Activated CD4-positive, alpha-beta T cell treated with anti-CD3 and anti-CD28 coated beads, Interleukin-2, amount 10 ng/mL, durations not matched to agents 7 days and 5 days (primary cell): Measurements from ENCODE around the gene CCNDBP1. TPM values are rescaled to one million over a fixed set of nuclear protein-coding genes. Genes with fewer than 3 reads are reported as not detected.
"Not testable (repeated sequence)": the region's sequence is repeated elsewhere in the genome, so short reads cannot be mapped to it uniquely, and the experiment has no call there.

ENCODE experiments used
- CTCF ChIA-PET: fragments of 350-600 bp; sonication (Branson Sonifier 250); formaldehyde crosslinking; loops from one replicate; lab custom pipeline; 2021; ENCODE audit warnings: antibody characterized with exemption; lab: Charles Lee
- POLR2A ChIA-PET: fragments of 350-600 bp; sonication (Branson Sonifier 250); formaldehyde crosslinking; loops from one replicate; lab custom pipeline; 2021; ENCODE audit warnings: antibody characterized with exemption; lab: Charles Lee
- DNase-seq: peaks from one replicate; pipeline ENCODE4 v3.0.0-alpha.2; 2020
- H3K27ac Mint-ChIP-seq: one replicate; pipeline ENCODE4 v1.8.0; 2021; ENCODE audit warnings: mild to moderate bottlenecking, moderate library complexity, mixed read lengths
- H3K27me3 Mint-ChIP-seq: one replicate; pipeline ENCODE4 v1.8.0; 2021; ENCODE audit warnings: mixed read lengths
- H3K36me3 Mint-ChIP-seq: one replicate; pipeline ENCODE4 v1.8.0; 2021; ENCODE audit warnings: low read depth, mixed read lengths
- H3K4me1 Mint-ChIP-seq: one replicate; pipeline ENCODE4 v1.8.0; 2021; ENCODE audit warnings: mixed read lengths
- H3K4me3 Mint-ChIP-seq: one replicate; pipeline ENCODE4 v1.8.0; 2021; ENCODE audit warnings: mild to moderate bottlenecking, moderate library complexity, mixed read lengths
- H3K9me3 Mint-ChIP-seq: one replicate; pipeline ENCODE4 v1.8.0; 2021; ENCODE audit warnings: mixed read lengths
- total RNA-seq, 2 experiments: library from RNA; stranded (reverse); gene quantifications; one replicate each; pipeline ENCODE4 v1.2.3, GENCODE V29; 2021

CCNDBP1 gene
- total RNA-seq, 2 experiments from 2014 or later = 65.8 to 72.5 TPM

DNA sequence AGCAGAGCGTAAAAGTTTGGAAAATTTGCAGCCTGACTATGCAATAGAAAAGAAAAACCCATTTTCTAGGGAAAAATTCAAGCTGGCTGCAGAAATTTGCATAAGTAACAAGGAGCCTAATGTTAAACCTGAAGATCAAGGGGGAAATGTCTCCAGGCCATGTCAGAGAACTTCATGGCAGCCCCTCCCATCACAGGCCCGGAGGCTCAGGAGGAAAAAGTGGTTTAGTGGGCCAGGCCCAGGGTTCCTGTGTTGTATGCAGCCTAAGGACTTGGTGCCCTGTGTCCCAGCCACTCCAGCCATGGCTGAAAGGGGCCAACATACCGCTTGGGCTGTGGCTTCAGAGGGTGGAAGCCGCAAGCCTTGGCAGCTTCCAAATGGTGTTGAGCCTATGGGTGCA lies 13.4 kb downstream of the CCNDBP1 start:
- peaks cover 31% of the 10 kb centered on the region for H3K36me3 Mint-ChIP-seq
- H3K4me1 Mint-ChIP-seq, DNase-seq, H3K27ac Mint-ChIP-seq, H3K4me3 Mint-ChIP-seq, H3K27me3 Mint-ChIP-seq, H3K9me3 Mint-ChIP-seq, POLR2A ChIA-PET: not testable (repeated sequence)
- CTCF ChIA-PET = interaction anchor here (1.2 kb wide), 1 partner anchor 87 kb away, joined by 3 read pairs; no protein-coding TSS in a partner anchor

- H3K27ac Mint-ChIP-seq = no peak overlapping the region
- H3K4me1 Mint-ChIP-seq = peaks cover 6% of the 10 kb centered on the region
- no peaks in the 10 kb centered on the region for H3K27me3 Mint-ChIP-seq
- ChIA-PET POLR2A (no interaction called here), CTCF (interaction anchor here (1.2 to 1.4 kb wide), 2 partner anchors 27 to 87 kb away, joined by 3 to 4 read pairs; no protein-coding TSS in a partner anchor)
- DNase-seq = no peak
- peaks cover 31% of the 10 kb centered on the region for H3K36me3 Mint-ChIP-seq
- peaks cover 6% of the 10 kb centered on the region for H3K9me3 Mint-ChIP-seq
- H3K4me3 Mint-ChIP-seq = no peak overlapping the region
Measured at GRCh38 chr15:43198992-43199391, 13.8 kb downstream of the CCNDBP1 start.

- H3K27ac Mint-ChIP-seq = no peak overlapping the region
- H3K9me3 Mint-ChIP-seq = peaks cover 6% of the 10 kb centered on the region
- DNase-seq = no peak
- POLR2A ChIA-PET = no interaction called here
- peaks cover 7% of the 10 kb centered on the region for H3K4me1 Mint-ChIP-seq
- no peak overlapping the region for H3K4me3 Mint-ChIP-seq
- peaks cover 25% of the 10 kb centered on the region for H3K36me3 Mint-ChIP-seq
- no peaks in the 10 kb centered on the region for H3K27me3 Mint-ChIP-seq
- CTCF ChIA-PET = interaction anchor here (1.4 kb wide), 1 partner anchor 26 kb away, joined by 4 read pairs; no protein-coding TSS in a partner anchor
Measured at GRCh38 chr15:43199945-43200488, 14.8 kb downstream of the CCNDBP1 start.

- no peak overlapping the region for H3K27ac Mint-ChIP-seq
- ChIA-PET POLR2A (no interaction called here), CTCF (interaction anchor here (0.6 to 3.2 kb wide), 14 partner anchors 9 to 237 kb away, joined by 3 to 15 read pairs (median 4); no protein-coding TSS in a partner anchor)
- peaks cover 7% of the 10 kb centered on the region for H3K4me1 Mint-ChIP-seq
- H3K4me3 Mint-ChIP-seq = no peak overlapping the region
- no peaks in the 10 kb centered on the region for H3K36me3 Mint-ChIP-seq
- peaks cover 3% of the 10 kb centered on the region for H3K27me3 Mint-ChIP-seq
- no peaks in the 10 kb centered on the region for H3K9me3 Mint-ChIP-seq
- DNase-seq = peak; percentile 60
Measured at GRCh38 chr15:43204016-43204901, 19.1 kb downstream of the CCNDBP1 start.

DNA sequence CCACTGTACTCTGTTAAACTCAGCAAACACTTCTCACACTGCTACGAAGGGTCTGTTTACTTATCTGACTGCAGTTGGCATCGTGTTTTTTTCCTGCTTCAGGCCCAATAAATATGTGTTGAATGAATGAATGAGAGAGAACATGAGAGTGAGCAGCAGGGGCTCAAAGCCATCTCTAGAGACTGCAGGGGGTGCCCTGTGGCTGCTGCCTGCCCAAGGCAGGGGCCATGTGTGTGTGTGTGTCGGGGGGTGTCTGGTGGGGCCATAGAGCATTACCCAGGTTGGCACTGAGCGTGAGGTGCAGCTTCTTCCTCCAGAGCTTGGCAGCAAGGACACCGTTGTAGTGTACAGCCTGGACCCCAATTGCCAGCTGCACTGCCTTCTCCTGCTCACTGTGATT lies 20.9 kb downstream of the CCNDBP1 start:
- no peak overlapping the region for H3K4me3 Mint-ChIP-seq
- CTCF ChIA-PET = no interaction called here
- H3K27me3 Mint-ChIP-seq = peaks cover 3% of the 10 kb centered on the region
- no peak for DNase-seq
- H3K9me3 Mint-ChIP-seq = no peaks in the 10 kb centered on the region
- no peak overlapping the region for H3K27ac Mint-ChIP-seq
- peaks cover 1% of the 10 kb centered on the region for H3K4me1 Mint-ChIP-seq
- no peaks in the 10 kb centered on the region for H3K36me3 Mint-ChIP-seq
- POLR2A ChIA-PET = no interaction called here

DNA sequence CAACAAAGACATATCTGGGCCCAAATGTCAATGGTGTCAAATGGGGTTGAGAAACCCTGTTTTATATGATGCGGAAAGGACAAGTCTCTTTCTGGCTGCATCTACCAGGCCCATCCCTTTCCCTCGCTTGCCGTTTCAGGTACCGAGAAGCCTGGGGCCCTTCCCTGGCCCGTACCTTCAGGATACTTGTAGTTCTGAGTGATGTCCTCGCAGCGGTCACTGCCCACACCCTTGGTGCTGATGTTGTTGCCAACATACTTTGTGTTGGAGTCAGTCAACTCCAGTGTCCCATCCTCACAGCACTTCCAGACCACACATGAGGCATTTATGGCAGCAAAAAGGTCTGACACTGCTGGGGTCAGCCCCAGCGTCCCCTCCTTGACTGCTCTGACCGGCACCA lies 21.8 kb downstream of the CCNDBP1 start:
- Mint-ChIP-seq H3K9me3 (no peaks in the 10 kb centered on the region), H3K4me3 (no peak overlapping the region), H3K36me3 (no peaks in the 10 kb centered on the region), H3K27ac (no peak overlapping the region), H3K4me1 (peaks cover 1% of the 10 kb centered on the region), H3K27me3 (peaks cover 3% of the 10 kb centered on the region)
- no peak for DNase-seq
- ChIA-PET CTCF (interaction anchor here (0.8 kb wide), 1 partner anchor 10 kb away, joined by 4 read pairs; no protein-coding TSS in a partner anchor), POLR2A (interaction anchor here (0.6 kb wide), 1 partner anchor 458 kb away, joined by 3 read pairs; no protein-coding TSS in a partner anchor)

GRCh38 chr15:43208052-43209002 lies 23.1 kb downstream of the CCNDBP1 start:
- H3K4me1 Mint-ChIP-seq = peaks cover 1% of the 10 kb centered on the region
- H3K36me3 Mint-ChIP-seq = no peaks in the 10 kb centered on the region
- CTCF ChIA-PET = interaction anchor here (0.8 kb wide), 2 partner anchors 8 to 77 kb away, joined by 4 read pairs; no protein-coding TSS in a partner anchor

GRCh38 chr15:43209059-43209824 lies 24.0 kb downstream of the CCNDBP1 start:
- Mint-ChIP-seq H3K4me3 (no peak overlapping the region), H3K27ac (no peak overlapping the region), H3K9me3 (no peaks in the 10 kb centered on the region), H3K4me1 (peaks cover under 1% of the 10 kb centered on the region), H3K36me3 (no peaks in the 10 kb centered on the region), H3K27me3 (peaks cover 3% of the 10 kb centered on the region)
- no peak for DNase-seq
- POLR2A ChIA-PET = no interaction called here
- CTCF ChIA-PET = no interaction called here

More at GRCh38 chr15:43208052-43209002, 23.1 kb downstream of the CCNDBP1 start:
- Mint-ChIP-seq H3K27ac (no peak overlapping the region), H3K27me3 (peaks cover 3% of the 10 kb centered on the region), H3K4me3 (no peak overlapping the region), H3K9me3 (no peaks in the 10 kb centered on the region)
- no peak for DNase-seq
- POLR2A ChIA-PET = no interaction called here

- CTCF ChIA-PET = interaction anchor here (1.3 kb wide), 2 partner anchors 19 to 137 kb away, joined by 3 read pairs; no protein-coding TSS in a partner anchor
- peaks cover 3% of the 10 kb centered on the region for H3K27me3 Mint-ChIP-seq
- no peaks in the 10 kb centered on the region for H3K9me3 Mint-ChIP-seq
- H3K27ac Mint-ChIP-seq = no peak overlapping the region
- no peak for DNase-seq
- H3K4me3 Mint-ChIP-seq = no peak overlapping the region
- H3K36me3 Mint-ChIP-seq = no peaks in the 10 kb centered on the region
- POLR2A ChIA-PET = no interaction called here
- no peaks in the 10 kb centered on the region for H3K4me1 Mint-ChIP-seq
Measured at GRCh38 chr15:43210172-43210745, 25.1 kb downstream of the CCNDBP1 start.

DNA sequence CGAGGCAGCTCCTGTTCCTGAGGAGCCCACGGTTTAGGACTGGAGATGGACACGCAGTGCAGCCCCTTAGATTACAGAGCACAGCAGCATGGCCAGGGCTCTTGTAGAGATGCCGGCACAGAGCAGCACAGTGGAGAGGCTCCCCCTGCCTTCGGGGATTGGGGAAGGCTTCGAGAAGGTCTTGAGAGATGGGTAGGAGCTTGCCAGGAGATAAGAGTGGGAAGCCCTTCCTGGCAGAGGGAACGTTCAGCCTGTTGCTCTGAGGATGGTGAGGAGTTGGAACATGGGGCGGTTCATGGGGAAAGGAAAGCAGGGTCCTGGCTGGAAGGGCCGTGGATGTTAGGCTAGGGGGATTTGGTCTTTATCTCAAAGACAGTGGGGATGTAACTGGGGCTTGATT lies 25.6 kb downstream of the CCNDBP1 start:
- H3K36me3 Mint-ChIP-seq = no peaks in the 10 kb centered on the region
- no peak overlapping the region for H3K27ac Mint-ChIP-seq
- ChIA-PET CTCF (interaction anchor here (0.6 to 1.3 kb wide), 3 partner anchors 18 to 136 kb away, joined by 3 read pairs; no protein-coding TSS in a partner anchor), POLR2A (no interaction called here)
- no peak for DNase-seq
- H3K4me3 Mint-ChIP-seq = no peak overlapping the region
- no peaks in the 10 kb centered on the region for H3K9me3 Mint-ChIP-seq
- H3K27me3 Mint-ChIP-seq = peaks cover 2% of the 10 kb centered on the region
- H3K4me1 Mint-ChIP-seq = no peaks in the 10 kb centered on the region

DNA sequence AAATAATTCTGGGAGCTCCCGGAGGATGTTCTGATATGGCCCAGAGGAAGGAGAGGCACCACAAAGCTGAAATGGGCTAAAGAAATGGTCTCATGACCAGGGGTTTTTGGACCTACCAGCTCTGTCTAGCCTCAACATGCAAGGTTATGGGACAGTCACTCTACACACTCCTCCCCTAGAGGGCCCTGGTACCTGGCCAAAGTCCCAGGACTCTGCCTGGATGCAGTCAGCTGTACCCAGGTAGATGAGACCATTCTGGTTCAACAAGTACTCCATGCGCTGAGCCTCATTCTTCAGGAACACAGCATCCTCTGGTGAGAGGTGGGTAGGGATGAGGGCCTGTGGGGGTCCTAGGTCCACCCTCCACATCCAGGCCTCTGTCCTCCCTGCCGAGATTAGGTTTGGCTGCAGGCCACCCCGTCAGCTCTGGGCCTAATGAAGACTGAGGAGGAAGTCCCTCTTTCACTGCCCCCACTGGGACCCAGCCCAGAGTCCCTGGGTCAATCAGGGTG lies 26.1 kb downstream of the CCNDBP1 start:
- ChIA-PET CTCF (interaction anchor here (0.6 to 1.3 kb wide), 3 partner anchors 18 to 136 kb away, joined by 3 read pairs; no protein-coding TSS in a partner anchor), POLR2A (no interaction called here)
- Mint-ChIP-seq H3K27me3 (no peaks in the 10 kb centered on the region), H3K4me1 (no peaks in the 10 kb centered on the region), H3K4me3 (no peak overlapping the region), H3K27ac (no peak overlapping the region), H3K36me3 (no peaks in the 10 kb centered on the region), H3K9me3 (no peaks in the 10 kb centered on the region)
- no peak for DNase-seq
